GM19238 (cell line): ENCODE results near the gene CPNE5.
"Not testable (repeated sequence)": the region's sequence is repeated elsewhere in the genome, so short reads cannot be mapped to it uniquely, and the experiment has no call there.

Source experiments
- DNase-seq: peaks from one replicate; pipeline ENCODE4 v3.0.0; 2011; ENCODE audit warnings: low spot score; ENCODE audit not compliant: insufficient read length

The CPNE5 gene

GRCh38 chr6:36817176-36817817 lies 21.9 kb downstream of the CPNE5 start:
- no peak for DNase-seq

GRCh38 chr6:36815962-36816735 lies 23.1 kb downstream of the CPNE5 start:
- no peak for DNase-seq

GRCh38 chr6:36814249-36814648 lies 25.0 kb downstream of the CPNE5 start:
- no peak for DNase-seq

- no peak for DNase-seq
Measured at GRCh38 chr6:36813526-36813925, 25.7 kb downstream of the CPNE5 start.

GRCh38 chr6:36813047-36813446 lies 26.2 kb downstream of the CPNE5 start:
- not testable (repeated sequence) for DNase-seq

GRCh38 chr6:36809941-36810803 lies 29.1 kb downstream of the CPNE5 start:
- no peak for DNase-seq

- DNase-seq = no peak
Measured at GRCh38 chr6:36809156-36809555, 30.1 kb downstream of the CPNE5 start.

GRCh38 chr6:36808634-36809033 lies 30.6 kb downstream of the CPNE5 start:
- no peak for DNase-seq

GRCh38 chr6:36807750-36808149 lies 31.5 kb downstream of the CPNE5 start:
- DNase-seq = no peak

- no peak for DNase-seq
Measured at GRCh38 chr6:36807143-36807542, 32.1 kb downstream of the CPNE5 start.

GRCh38 chr6:36805917-36806316 lies 33.3 kb downstream of the CPNE5 start:
- no peak for DNase-seq

GRCh38 chr6:36805096-36805797 lies 34.0 kb downstream of the CPNE5 start:
- no peak for DNase-seq

- DNase-seq = no peak
Measured at GRCh38 chr6:36804563-36804962, 34.7 kb downstream of the CPNE5 start.

- no peak for DNase-seq
Measured at GRCh38 chr6:36803908-36804307, 35.3 kb downstream of the CPNE5 start.

- no peak for DNase-seq
Measured at GRCh38 chr6:36803482-36803881, 35.8 kb downstream of the CPNE5 start.

GRCh38 chr6:36800223-36801076 lies 38.8 kb downstream of the CPNE5 start:
- DNase-seq = no peak

- no peak for DNase-seq
Measured at GRCh38 chr6:36798852-36799251, 40.4 kb downstream of the CPNE5 start.

- DNase-seq = no peak
Measured at GRCh38 chr6:36797653-36798052, 41.6 kb downstream of the CPNE5 start.

GRCh38 chr6:36797055-36797454 lies 42.2 kb downstream of the CPNE5 start:
- no peak for DNase-seq

- DNase-seq = no peak
Measured at GRCh38 chr6:36794713-36795065, 44.6 kb downstream of the CPNE5 start.
